Prostate gland (tissue), 2 donors: ENCODE data around the gene UBE2C.

ENCODE experiments used
- CTCF ChIP-seq, 4 experiments: fragments of 200-600 bp in 2 of 4; fragments of 450-650 bp in 2 of 4; sonication (generic) in 2 of 4; IDR thresholded peaks; 1 replicate in 3 of 4; 2 replicates in 1 of 4; pipeline ENCODE4 v1.5.1; 2016 to 2019; ENCODE audit warnings: antibody characterized with exemption in 4 of 4, mild to moderate bottlenecking in 2 of 4, moderate library complexity in 2 of 4
- POLR2A ChIP-seq: fragments of 450-650 bp; IDR thresholded peaks from one replicate; pipeline ENCODE4 v1.6.1; 2016; ENCODE audit warnings: antibody characterized with exemption, mild to moderate bottlenecking
- POLR2AphosphoS5 ChIP-seq: sonication (generic); formaldehyde crosslinking; IDR thresholded peaks from one replicate; pipeline ENCODE4 v1.6.1; 2017; ENCODE audit warnings: antibody characterized with exemption

GRCh38 chr20:45827030-45827652, 14.7 kb downstream of the UBE2C start, which contains the start of gene TNNC2:
- no peak for TF ChIP-seq CTCF (IDR thresholded peaks at IDR 0.05)
- TF ChIP-seq POLR2A: no peak
- TF ChIP-seq POLR2AphosphoS5: no peak
